DND-41 (cell line): ENCODE data around the gene PTPRR.

ENCODE experiments used
- ATAC-seq: fragments of 200-7000 bp; cut with Tn5 transposase; 3 replicates; pipeline ENCODE4 v1.9.1; 2021; ENCODE audit warnings: low read depth; ENCODE audit not compliant: insufficient read depth
- DNase-seq: peaks from one replicate; pipeline ENCODE4 v3.0.0-alpha.2; 2020
- H2AFZ ChIP-seq: 2 replicates; pipeline ENCODE4 v1.6.0; 2012; ENCODE audit warnings: low read depth, low read length
- H3K27ac ChIP-seq: 2 replicates; pipeline ENCODE4 v1.5.1; 2012; ENCODE audit warnings: low read length, inconsistent platforms
- H3K27me3 ChIP-seq: fragments of 200-600 bp; sonication (generic); 2 replicates; pipeline ENCODE4 v1.6.0; 2012; ENCODE audit warnings: low read length, mild to moderate bottlenecking, inconsistent platforms; ENCODE audit not compliant: insufficient read depth, poor library complexity
- H3K36me3 ChIP-seq: 2 replicates; pipeline ENCODE4 v1.5.1; 2012; ENCODE audit warnings: low read length, inconsistent platforms; ENCODE audit not compliant: insufficient read depth
- H3K4me1 ChIP-seq: 2 replicates; pipeline ENCODE4 v1.5.1; 2012; ENCODE audit warnings: mild to moderate bottlenecking, low read length; ENCODE audit not compliant: insufficient read depth
- H3K4me2 ChIP-seq: 2 replicates; pipeline ENCODE4 v1.6.0; 2012; ENCODE audit warnings: mild to moderate bottlenecking, moderate library complexity, low read length, inconsistent platforms; ENCODE audit not compliant: insufficient read depth
- H3K4me3 ChIP-seq, 2 experiments: fragments of 200-600 bp in 1 of 2; shearing (Covaris generic) in 1 of 2; 2 replicates each; pipeline ENCODE4 v1.5.1; 2012 to 2016; ENCODE audit warnings: inconsistent platforms in 2 of 2, low read length in 2 of 2, mild to moderate bottlenecking in 2 of 2, low read depth in 1 of 2, moderate library complexity in 1 of 2
- H3K79me2 ChIP-seq: 2 replicates; pipeline ENCODE4 v1.6.0; 2012; ENCODE audit warnings: low read length, inconsistent platforms; ENCODE audit not compliant: insufficient read depth
- H3K9ac ChIP-seq: 2 replicates; pipeline ENCODE4 v1.6.0; 2012; ENCODE audit warnings: low read depth, mild to moderate bottlenecking, inconsistent platforms, low read length, moderate library complexity
- H3K9me3 ChIP-seq: 2 replicates; pipeline ENCODE4 v1.5.1; 2012; ENCODE audit warnings: low read length, moderate library complexity, mild to moderate bottlenecking, inconsistent platforms; ENCODE audit not compliant: insufficient read depth, severe bottlenecking
- H4K20me1 ChIP-seq: 2 replicates; pipeline ENCODE4 v1.6.0; 2012; ENCODE audit warnings: low read length; ENCODE audit not compliant: insufficient read depth
- CTCF ChIP-seq: IDR thresholded peaks from 2 replicates; pipeline ENCODE4 v1.5.1; 2012; ENCODE audit warnings: borderline replicate concordance, low read length, moderate library complexity, mild to moderate bottlenecking; ENCODE audit not compliant: poor library complexity, severe bottlenecking; ENCODE audit errors: extremely low read depth
- EZH2 ChIP-seq: IDR thresholded peaks from 3 replicates; pipeline ENCODE4 v1.6.1; 2012; ENCODE audit warnings: borderline replicate concordance, low read depth, mild to moderate bottlenecking, moderate library complexity, low read length, inconsistent platforms; ENCODE audit not compliant: severe bottlenecking

Gene PTPRR

GRCh38 chr12:70590051-70590450 lies 330.5 kb downstream of the PTPRR start:
- Histone ChIP-seq H3K4me1 (no peaks in the 10 kb centered on the region), H4K20me1 (no peaks in the 10 kb centered on the region), H3K36me3 (no peaks in the 10 kb centered on the region), H3K4me2 (no peak overlapping the region), H3K9me3 (no peaks in the 10 kb centered on the region), H2AFZ (no peak overlapping the region), H3K4me3 (no peak overlapping the region), H3K27me3 (no peaks in the 10 kb centered on the region), H3K79me2 (no peaks in the 10 kb centered on the region), H3K27ac (no peak overlapping the region), H3K9ac (no peak overlapping the region)
- peak; percentile 48 for DNase-seq
- TF ChIP-seq EZH2 (no peak), CTCF (peak; percentile 83)
- peak; percentile 68; the same call in 2 of the 3 replicates for ATAC-seq
